Measurements from ENCODE around the gene SEMA6D.

Gene SEMA6D

GRCh38 chr15:47804733-47805132 lies 87.4 kb downstream of the SEMA6D start:
- in situ Hi-C loops (cut with HindIII; ENCODE audit: low pct_ligation_motif_present, low pct_unique_long_range_greater_than_20kb, low sequenced_read_pairs) = no loop called here
- no peak for DNase-seq

GRCh38 chr15:47806008-47806407 lies 88.7 kb downstream of the SEMA6D start:
- DNase-seq = no peak
- in situ Hi-C loops (cut with HindIII; ENCODE audit: low pct_ligation_motif_present, low pct_unique_long_range_greater_than_20kb, low sequenced_read_pairs) = no loop called here

GRCh38 chr15:47811172-47811571 lies 93.9 kb downstream of the SEMA6D start:
- no peak for DNase-seq
- in situ Hi-C loops (cut with HindIII; ENCODE audit: low pct_ligation_motif_present, low pct_unique_long_range_greater_than_20kb, low sequenced_read_pairs) = no loop called here

- DNase-seq = no peak
- in situ Hi-C loops (cut with HindIII; ENCODE audit: low pct_ligation_motif_present, low pct_unique_long_range_greater_than_20kb, low sequenced_read_pairs) = no loop called here
Measured at GRCh38 chr15:47812470-47812999, 95.2 kb downstream of the SEMA6D start.

GRCh38 chr15:47813748-47814384 lies 96.6 kb downstream of the SEMA6D start:
- DNase-seq = no peak
- in situ Hi-C loops (cut with HindIII; ENCODE audit: low pct_ligation_motif_present, low pct_unique_long_range_greater_than_20kb, low sequenced_read_pairs) = no loop called here

GRCh38 chr15:47814620-47815019 lies 97.3 kb downstream of the SEMA6D start:
- no peak for DNase-seq
- in situ Hi-C loops (cut with HindIII; ENCODE audit: low pct_ligation_motif_present, low pct_unique_long_range_greater_than_20kb, low sequenced_read_pairs) = no loop called here

GRCh38 chr15:47817969-47818548 lies 100.8 kb downstream of the SEMA6D start:
- in situ Hi-C loops (cut with HindIII; ENCODE audit: low pct_ligation_motif_present, low pct_unique_long_range_greater_than_20kb, low sequenced_read_pairs) = no loop called here
- DNase-seq = no peak

GRCh38 chr15:47819158-47819557 lies 101.9 kb downstream of the SEMA6D start:
- no peak for DNase-seq
- in situ Hi-C loops (cut with HindIII; ENCODE audit: low pct_ligation_motif_present, low pct_unique_long_range_greater_than_20kb, low sequenced_read_pairs) = no loop called here

GRCh38 chr15:47820057-47820746 lies 102.9 kb downstream of the SEMA6D start:
- in situ Hi-C loops (cut with HindIII; ENCODE audit: low pct_ligation_motif_present, low pct_unique_long_range_greater_than_20kb, low sequenced_read_pairs) = no loop called here
- no peak for DNase-seq

- DNase-seq = no peak
- in situ Hi-C loops (cut with HindIII; ENCODE audit: low pct_ligation_motif_present, low pct_unique_long_range_greater_than_20kb, low sequenced_read_pairs) = no loop called here
Measured at GRCh38 chr15:47820747-47821319, 103.5 kb downstream of the SEMA6D start.

- no peak for DNase-seq
- in situ Hi-C loops (cut with HindIII; ENCODE audit: low pct_ligation_motif_present, low pct_unique_long_range_greater_than_20kb, low sequenced_read_pairs) = no loop called here
Measured at GRCh38 chr15:47822048-47822447, 104.7 kb downstream of the SEMA6D start.
